Effector CD4-positive, alpha-beta T cell (primary cell): ENCODE data around the gene PPL. TPM values are rescaled to one million over a fixed set of nuclear protein-coding genes. Genes with fewer than 3 reads are reported as not detected.
"Not testable (repeated sequence)": the region's sequence is repeated elsewhere in the genome, so short reads cannot be mapped to it uniquely, and the experiment has no call there.

Source experiments
- DNase-seq: peaks from one replicate; pipeline ENCODE4 v3.0.0-alpha.2; 2020
- total RNA-seq: gene quantifications from one replicate; lab custom pipeline; 2026; lab: John Stamatoyannopoulos, UW

PPL gene, protein sequence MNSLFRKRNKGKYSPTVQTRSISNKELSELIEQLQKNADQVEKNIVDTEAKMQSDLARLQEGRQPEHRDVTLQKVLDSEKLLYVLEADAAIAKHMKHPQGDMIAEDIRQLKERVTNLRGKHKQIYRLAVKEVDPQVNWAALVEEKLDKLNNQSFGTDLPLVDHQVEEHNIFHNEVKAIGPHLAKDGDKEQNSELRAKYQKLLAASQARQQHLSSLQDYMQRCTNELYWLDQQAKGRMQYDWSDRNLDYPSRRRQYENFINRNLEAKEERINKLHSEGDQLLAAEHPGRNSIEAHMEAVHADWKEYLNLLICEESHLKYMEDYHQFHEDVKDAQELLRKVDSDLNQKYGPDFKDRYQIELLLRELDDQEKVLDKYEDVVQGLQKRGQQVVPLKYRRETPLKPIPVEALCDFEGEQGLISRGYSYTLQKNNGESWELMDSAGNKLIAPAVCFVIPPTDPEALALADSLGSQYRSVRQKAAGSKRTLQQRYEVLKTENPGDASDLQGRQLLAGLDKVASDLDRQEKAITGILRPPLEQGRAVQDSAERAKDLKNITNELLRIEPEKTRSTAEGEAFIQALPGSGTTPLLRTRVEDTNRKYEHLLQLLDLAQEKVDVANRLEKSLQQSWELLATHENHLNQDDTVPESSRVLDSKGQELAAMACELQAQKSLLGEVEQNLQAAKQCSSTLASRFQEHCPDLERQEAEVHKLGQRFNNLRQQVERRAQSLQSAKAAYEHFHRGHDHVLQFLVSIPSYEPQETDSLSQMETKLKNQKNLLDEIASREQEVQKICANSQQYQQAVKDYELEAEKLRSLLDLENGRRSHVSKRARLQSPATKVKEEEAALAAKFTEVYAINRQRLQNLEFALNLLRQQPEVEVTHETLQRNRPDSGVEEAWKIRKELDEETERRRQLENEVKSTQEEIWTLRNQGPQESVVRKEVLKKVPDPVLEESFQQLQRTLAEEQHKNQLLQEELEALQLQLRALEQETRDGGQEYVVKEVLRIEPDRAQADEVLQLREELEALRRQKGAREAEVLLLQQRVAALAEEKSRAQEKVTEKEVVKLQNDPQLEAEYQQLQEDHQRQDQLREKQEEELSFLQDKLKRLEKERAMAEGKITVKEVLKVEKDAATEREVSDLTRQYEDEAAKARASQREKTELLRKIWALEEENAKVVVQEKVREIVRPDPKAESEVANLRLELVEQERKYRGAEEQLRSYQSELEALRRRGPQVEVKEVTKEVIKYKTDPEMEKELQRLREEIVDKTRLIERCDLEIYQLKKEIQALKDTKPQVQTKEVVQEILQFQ (N-terminal part only)
- not detected for total RNA-seq

DNA sequence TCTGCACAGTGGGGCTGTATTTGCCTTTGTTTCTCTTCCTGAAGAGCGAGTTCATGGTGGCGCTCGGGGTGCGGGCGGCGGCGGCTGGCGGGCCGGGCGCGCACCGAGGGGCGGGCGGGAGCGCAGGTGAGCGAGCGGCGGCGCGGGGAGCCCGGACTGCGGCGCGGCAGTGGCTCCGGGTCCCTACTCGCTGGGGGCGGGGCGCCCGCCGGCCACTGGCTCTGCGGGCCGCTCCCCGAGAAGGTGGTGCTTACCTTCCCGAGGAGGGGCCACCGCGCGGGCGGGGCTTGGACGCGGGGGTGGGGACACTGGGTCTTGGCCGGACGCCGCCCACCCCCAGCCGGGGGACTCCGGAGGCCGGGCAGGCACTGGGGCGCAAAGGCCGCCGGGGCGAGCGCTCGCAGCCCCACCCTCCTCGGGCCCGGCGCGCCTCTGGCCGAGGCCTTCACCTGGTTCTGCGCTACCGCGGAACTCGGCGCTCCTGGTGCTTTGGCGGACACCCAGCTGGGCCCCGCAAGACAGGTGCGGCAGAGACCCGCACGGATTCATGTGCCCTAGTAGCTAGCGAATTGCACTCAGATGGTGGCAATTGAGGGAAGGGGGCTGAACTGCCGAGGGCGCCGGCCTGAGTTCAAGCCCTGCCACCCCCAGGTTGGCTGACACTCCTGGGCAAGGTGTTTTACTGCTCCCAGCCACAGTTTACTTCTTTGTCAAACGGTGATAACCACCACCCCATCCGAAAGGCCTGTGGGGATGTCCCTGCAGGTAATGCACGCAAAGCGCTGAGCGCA is at the start of gene PPL:
TSS of gene PPL (minus strand) at position 158 of the 791 bp plus-strand sequence. CDS start at position 55, 103 bp downstream.
- no peak for DNase-seq

DNA sequence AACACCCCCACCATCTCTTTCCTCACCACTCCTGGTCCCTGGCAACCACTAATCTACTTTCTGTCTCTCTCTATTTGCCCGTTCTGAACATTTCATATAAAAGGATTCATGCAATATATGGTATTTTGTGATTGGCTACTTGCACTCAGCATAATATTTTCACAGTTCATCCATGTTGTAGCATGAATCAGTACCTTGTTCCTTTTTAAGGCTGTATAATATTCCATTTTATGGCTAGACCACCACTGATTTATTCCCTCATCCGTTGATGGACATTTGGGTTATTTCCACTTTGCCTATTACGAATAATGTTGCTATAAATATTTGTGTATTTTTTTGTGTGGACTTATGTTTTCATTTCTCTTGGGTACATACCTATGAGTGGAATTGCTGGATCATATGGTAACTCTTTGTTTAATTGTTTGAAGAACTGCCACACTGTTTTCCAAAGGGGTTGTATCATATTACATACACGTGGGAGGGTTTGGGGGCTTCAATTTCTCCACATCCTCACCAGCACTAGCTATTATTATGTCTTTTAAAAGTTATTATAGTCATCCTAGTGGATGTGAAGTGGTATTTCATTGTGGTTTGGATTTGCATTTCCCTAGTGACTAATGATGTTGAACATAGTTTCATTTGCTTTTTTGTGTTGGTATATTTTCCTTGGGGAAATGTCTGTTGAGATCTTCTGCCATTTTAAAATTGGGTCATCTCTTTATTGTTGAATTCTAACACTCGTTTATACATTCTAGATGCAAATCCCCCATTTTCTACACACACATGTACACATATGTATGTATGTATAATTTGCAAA is 47.4 kb upstream of the PPL start:
- no peak for DNase-seq

DNA sequence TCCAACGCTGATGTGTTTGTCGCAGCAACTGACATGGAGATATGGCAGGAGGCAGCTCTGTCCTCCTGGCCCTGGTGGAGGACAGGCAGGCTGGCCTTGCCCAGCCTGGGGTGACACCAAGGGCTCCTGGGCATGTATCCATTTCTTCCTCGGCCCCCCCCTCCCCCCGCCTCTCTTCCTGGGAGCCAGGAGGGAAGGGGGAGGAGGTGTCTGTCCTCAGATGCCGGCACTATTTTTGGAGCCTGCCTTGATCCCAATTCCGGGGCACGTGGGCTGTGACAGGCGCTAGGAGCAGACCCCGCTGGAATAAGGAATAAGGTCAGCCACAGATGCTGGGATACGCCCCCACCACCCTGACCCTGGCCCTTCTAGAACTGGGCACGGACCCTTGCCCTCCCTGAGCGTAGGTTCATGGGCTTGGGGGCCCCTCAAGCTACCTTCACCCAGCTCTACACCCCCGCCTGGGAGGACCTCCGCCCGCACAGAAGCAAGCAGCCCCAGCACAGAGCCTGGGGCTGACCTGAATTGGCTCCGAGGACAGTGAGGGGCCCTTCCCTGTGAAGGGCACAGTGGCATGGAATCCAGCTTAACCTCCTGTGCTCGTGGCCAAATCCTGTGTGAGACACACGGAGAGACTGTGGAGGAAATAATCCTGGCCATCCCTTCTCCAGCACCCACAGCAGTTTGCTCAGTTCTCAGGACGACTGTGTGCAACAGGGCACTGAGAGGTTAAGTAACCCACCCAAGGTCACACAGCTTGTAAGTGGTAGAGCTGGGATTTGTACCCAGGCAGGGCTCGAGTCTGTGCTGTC is 45.3 kb upstream of the PPL start:
- no peak for DNase-seq

DNA sequence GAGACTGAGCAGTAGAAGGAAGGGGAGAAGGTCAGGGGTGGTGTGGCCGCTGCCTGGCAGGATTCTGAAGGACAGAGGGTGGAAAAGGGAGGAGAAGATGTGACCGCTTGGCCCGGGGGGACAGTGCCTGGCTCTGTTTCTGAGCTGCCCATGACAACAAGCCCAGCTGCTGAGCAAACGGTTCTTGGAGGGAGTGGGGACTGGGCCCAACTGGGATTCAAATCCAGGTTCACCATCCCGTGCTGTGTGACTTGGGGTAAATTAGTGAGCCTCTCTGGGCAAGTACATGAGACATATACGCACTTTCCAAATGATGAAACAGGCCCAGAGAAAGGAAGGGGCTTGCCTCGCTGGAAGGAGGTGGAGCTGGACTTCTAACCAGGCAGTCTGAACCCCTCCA is 44.5 kb upstream of the PPL start:
- DNase-seq: no peak

DNA sequence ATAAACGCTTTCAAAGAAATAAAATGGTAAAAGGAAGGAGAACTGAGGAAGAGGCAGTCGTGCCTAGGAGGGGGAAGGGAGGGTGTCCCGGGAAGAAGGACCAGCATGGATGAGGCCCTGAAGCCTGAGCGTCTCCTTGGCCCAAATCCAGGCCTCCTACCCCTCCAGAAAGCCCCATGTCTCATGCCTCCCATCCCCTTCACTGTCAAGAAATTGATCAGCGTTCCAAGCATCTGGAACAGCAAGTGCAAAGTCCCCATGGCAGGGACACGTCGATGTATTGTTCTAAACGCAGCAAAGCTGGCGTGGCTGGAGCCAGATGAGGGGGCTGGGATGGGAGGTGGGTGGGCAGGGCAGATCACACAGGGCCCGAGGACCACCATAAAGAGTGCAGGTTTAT is 43.7 kb upstream of the PPL start:
- DNase-seq: no peak

DNA sequence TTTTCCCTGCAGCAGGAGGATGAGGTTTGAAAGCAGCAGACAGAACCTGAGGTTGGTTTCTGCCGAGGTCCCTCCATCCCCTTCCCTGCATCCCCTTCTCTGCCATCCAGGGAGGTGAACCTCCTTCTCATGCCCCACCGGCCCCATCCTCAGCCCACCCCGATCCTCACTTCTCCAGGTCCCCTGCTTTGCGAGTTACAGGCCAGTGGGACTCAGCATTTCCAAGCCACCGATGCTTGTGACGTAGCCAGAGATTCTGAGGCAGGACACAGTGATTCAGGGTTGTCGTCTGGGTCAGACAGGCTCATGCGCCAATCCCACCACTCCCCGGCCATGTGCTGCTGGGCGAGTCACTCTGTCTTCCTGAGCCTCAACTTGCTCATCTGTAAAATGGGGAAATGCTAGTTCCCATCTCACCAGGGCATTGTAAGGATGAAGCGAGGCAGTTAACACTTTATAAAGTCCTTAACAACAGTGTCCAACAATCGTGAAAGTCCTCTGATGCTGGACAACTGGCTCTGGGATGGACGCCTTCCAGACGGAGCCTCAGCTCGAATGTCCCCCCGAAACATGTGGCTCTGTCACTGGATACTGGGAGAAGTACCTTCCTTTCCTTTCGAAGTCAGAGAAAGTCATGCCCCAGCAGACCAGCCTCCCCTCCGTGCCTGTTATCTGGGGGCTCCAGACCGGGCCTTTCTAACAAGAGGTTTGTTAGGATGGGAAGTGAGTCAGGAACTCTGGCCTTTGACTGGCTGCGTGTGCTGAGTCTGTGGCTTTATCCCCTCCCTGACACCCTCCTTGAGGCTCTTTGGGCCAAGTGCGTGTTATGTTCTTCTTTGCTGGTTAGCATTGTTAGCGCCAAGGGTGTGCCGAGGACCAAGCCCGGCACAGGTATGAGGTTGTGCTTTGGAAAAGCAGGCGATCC is 43.0 kb upstream of the PPL start:
- DNase-seq: no peak

DNA sequence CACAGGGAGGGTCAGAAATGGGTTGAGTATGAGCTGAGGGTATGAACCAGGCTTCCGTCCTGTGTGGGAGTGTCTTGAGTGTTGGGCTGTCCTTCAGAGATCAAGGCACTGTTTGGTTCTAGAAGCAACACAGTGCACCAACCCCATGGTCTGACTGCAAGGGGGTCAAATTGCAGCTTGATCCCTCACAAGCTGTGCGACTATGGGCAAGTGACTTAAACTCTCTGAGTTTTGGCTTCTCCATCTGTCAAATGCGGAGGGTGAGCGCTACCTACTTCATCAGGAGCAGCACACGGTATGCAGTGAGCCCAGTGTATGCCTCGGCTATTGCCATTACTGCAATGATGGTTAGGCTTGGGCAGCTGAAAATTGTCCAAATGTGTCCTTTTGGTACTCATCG is 42.2 kb upstream of the PPL start:
- DNase-seq: no peak

DNA sequence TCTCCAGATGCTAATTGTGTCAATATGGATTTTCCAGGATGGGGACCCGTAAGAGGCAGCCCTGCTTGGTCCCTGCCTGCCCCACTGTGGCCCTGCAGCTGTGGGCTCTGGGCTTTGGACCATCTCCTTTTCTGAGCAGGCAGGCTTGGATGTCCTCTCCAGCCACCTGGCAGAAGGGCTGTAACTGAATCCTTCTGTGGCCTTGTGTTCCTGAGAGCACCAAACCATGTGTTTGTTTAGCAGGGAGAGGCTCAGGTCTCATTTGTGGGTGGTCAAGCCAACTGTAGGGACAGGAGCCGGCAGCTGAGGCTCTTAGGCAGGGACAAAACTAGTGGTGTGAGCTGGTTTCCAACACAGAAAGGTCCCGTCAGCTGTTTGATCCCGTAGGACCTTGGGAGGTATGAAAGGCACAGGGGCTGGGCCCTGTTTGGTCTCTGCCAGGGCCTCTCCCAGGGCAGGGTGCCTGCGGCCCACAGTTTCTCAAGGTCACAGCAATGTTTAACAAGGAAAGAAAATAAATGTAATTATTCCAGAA is 39.7 kb upstream of the PPL start:
- no peak for DNase-seq

DNA sequence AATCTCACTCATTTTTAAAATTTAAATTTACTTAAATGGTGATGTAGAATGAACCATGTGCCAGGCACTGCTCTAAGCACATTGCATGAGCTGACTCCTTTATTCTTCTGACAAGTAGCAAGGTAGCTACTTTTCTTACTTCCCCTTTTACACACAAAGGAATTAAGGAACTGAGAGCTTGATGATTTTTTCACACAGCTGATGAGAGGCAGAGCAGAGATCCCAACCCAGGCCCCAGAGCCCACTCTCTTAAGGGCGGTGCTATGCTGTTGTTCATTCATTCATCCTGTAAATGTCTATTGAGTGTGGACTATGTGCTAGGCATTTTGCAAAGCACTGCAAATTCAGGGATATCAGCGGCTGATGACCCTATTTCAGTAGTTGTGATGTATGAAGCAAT is 39.1 kb upstream of the PPL start:
- no peak for DNase-seq

DNA sequence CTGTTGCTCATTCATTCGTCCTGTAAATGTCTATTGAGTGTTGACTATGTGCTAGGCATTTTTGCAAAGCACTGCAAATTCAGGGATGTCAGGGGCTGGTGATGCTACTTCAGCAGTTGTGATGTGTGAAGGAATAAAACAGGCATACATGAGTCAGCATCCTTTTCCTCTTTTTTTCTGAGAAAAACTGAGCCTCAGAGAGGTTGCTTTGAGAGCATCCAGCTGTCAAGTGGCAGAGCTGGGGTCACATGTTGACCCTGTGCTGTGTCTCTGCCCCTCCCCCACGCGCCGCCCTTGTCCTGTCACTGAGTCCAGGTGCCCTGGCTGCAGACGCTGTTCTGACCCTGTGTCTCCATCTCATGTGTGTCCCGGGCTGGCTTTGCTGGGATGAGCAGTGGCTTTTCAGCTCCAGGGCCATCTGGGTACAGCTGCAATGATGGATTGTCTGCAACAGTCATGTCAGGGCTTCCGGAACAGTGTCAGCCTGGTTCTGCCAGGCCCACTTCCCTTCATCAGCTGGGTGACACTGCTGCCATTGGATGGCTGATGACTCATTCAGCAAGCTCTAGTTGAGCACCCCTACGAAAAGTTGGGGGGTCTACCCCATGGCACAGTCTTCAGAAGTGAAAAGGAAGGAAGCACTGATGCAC is 36.1 kb upstream of the PPL start:
- DNase-seq: no peak

DNA sequence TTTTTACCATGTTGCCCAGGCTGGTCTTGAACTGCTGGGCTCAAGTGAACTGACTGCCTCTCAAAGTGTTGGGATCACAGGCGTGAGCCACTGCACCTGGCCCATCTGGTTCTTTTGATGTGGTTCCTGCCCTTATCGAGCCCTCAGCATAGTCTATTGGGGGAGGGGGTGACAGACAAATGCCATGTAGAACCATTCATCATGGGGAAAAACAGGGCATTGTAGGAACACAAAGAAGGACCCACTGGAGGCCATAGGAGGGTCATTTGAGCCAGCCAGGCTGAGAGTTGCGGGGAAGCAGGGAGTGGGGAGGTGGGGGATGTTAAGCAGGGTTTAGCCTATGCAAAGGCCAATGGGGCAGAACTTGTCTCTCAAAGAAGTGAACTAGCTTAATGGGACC is 33.1 kb upstream of the PPL start:
- DNase-seq: no peak

DNA sequence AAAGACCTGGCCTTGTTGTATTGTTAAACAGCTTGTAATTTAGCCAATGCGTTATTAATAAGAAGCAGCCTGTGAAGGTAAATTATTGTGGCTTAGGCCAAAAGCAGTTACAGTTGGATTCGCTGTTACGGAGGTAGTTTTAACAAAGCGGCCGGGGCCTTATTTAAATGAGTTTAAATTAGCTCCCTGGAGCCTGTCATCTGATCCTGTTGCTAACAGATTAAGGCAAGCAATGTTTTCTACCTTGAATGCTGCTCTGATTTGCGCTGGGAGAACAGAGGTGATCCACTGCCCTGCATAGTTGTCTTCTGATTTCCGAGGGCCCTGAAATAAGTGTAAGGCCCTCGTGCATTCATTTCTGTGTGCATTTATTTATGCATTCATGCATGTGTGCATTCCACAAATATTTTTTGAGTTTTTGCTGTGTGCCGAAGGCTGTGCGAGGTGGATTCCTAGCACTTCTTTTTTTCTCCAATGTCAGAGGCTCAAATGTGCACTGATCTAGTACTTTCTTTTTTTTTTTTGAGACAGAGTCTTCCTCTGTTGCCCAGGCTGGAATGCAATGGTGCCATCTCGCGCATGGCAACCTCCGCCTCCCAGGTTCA is 32.0 kb upstream of the PPL start:
- no peak for DNase-seq

DNA sequence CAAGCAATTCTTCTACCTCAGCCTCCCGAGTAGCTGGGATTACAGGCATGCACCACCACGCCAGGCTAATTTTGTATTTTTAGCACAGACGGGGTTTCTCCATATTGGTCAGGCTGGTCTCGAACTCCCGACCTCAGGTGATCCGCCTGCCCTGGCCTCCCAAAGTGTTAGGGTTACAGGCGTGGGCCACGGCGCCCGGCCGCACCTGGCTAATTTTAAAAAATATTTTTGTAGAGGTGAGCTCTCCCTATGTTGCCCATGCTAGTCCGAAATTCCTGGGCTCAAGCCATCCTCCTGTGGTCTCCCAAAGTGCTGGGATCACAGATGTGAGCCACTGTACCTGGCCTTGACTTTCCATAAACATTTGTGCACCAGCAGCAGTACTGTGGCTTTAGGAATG is 31.3 kb upstream of the PPL start:
- not testable (repeated sequence) for DNase-seq

DNA sequence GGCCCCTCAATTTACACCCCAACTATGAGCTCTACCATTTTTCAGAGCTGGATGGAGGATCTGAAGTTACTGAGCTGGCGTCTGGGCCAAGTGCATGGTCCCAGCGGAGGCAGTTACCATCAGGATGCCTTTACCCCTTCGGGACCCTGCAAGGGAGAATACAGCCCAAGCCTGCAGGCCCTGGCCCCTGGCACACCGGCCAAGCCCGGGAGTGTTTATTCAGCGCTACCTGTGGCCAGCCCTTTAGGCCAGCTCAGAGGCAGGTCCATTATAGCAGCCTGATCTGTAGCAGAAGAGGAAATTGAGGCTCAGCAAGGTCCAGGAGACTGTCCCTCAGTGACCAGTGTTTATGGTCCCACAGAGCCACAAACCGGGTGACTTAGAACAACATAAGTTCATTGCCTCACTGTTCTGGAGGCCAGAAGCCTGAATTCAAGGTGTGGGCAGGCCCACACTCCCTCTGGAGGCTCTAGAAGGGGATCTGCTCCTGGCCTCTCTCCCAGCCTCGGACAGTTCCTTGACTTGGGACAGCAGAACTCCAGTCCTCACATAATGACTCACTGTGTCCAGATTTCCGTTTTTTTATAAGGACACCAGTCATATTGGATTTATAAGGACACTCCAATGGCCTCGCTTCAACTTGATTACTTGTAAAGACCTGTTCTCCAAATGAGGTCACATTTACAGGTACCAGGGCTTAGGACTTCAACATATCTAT is 29.9 kb upstream of the PPL start:
- no peak for DNase-seq

DNA sequence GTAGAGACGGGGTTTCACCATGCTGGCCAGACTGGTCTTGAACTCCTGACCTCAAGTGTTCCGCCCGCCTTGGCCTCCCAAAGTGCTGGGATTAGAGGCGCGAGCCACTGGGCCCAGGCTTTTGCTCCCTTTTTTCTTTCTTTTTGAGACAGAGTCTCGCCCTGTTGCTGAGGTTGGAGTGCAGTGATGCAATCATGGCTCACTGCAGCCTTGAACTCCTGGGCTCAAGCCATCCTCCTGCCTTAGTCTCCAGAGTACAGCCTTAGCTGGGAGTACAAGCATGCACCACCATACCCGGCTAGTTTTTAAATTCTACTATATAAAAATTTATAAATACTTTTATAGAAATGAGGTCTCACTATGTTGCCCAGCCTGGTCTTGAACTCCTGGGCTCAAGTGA is 26.6 kb upstream of the PPL start:
- DNase-seq: not testable (repeated sequence)

DNA sequence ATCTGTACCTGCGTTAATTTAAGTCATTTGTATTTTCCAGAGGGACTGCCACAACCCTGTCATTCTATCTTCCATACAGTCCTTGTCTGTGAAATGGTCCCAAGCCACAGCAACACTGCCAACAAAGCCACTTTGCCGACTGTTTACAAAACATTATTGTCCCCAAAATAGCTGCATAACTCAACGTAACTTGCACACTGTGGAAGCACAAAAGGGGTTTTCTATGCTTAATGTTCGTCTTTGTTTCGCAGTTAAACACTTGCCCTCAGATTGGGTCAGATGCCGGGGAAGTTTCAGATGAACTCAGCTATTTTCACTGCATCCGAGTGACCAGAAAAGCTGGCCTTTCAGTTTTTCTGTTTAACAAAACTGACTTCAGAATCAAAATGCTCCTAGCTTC is 25.8 kb upstream of the PPL start:
- DNase-seq: no peak

DNA sequence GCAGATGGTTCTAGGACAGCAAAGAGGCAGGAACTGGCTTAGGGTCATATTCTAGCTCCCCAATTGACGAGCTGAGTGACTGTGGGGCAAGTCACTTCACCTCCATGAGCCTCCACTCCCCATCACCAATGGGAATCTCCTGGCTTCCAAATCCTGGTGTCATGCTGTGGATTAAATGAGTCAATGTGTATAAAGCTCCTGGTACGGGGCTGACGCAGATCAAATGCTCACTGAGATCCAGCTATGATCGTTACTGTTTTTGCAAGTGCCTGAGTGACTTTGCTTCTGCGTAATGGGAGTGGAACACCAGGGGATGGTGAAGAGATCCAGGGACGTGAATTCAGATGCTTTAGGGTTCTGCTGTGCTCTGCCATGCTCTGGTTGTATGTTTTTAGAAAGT is 23.6 kb upstream of the PPL start:
- DNase-seq: no peak
